ENCODE measurements around the gene SLC5A10. TPM values are rescaled to one million over a fixed set of nuclear protein-coding genes. Genes with fewer than 3 reads are reported as not detected.

Gene SLC5A10
- total RNA-seq, 1 experiment from 2014 or later: not detected

GRCh38 chr17:19006698-19007097 is 54.7 kb downstream of the SLC5A10 start:
- Histone ChIP-seq H3K4me1 (ENCODE audit: control insufficient read depth, insufficient read depth, low read length) (peaks cover 6% of the 10 kb centered on the region), H3K27ac (ENCODE audit: low read length) (no peak overlapping the region), H3K27me3 (ENCODE audit: control insufficient read depth, insufficient read depth, low read length) (no peaks in the 10 kb centered on the region), H3K9me3 (ENCODE audit: control insufficient read depth, insufficient read depth, low read depth, low read length) (no peaks in the 10 kb centered on the region), H3K4me3 (ENCODE audit: low read depth in 2 of 2, low read length in 2 of 2) (no peak overlapping the region), H3K36me3 (ENCODE audit: control insufficient read depth, insufficient read depth, low read length) (no peaks in the 10 kb centered on the region; the same call in 1 of the 2 replicates)
- ATAC-seq (no peak), DNase-seq (ENCODE audit: low read depth, low spot score) (no peak)
- POLR2A ChIA-PET: no interaction called here
- CTCF ChIA-PET: no interaction called here
- in situ Hi-C loops (cut with HindIII; ENCODE audit: low pct_unique_long_range_greater_than_20kb, low sequenced_read_pairs) (no loop called here), intact Hi-C loops (cut with micrococcal nuclease; ENCODE audit: unreplicated experiment) (no loop called here)
- no peak for TF ChIP-seq REST (IDR thresholded peaks at IDR 0.05; ENCODE audit: insufficient read depth in 1 of 2, low read depth in 2 of 2, low read length in 1 of 2)
- TF ChIP-seq, protein P1, sequence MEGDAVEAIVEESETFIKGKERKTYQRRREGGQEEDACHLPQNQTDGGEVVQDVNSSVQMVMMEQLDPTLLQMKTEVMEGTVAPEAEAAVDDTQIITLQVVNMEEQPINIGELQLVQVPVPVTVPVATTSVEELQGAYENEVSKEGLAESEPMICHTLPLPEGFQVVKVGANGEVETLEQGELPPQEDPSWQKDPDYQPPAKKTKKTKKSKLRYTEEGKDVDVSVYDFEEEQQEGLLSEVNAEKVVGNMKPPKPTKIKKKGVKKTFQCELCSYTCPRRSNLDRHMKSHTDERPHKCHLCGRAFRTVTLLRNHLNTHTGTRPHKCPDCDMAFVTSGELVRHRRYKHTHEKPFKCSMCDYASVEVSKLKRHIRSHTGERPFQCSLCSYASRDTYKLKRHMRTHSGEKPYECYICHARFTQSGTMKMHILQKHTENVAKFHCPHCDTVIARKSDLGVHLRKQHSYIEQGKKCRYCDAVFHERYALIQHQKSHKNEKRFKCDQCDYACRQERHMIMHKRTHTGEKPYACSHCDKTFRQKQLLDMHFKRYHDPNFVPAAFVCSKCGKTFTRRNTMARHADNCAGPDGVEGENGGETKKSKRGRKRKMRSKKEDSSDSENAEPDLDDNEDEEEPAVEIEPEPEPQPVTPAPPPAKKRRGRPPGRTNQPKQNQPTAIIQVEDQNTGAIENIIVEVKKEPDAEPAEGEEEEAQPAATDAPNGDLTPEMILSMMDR (IDR thresholded peaks at IDR 0.05): no peak
- no peak for TF ChIP-seq SIN3A (IDR thresholded peaks at IDR 0.05; ENCODE audit: borderline replicate concordance, insufficient read depth, low read depth, low read length)
- no peak for TF ChIP-seq POLR2AphosphoS5 (IDR thresholded peaks at IDR 0.05; ENCODE audit: low read depth, low read length)
- TF ChIP-seq TCF7L2 (IDR thresholded peaks at IDR 0.05; ENCODE audit: low read depth, low read length): no peak
- BruUV-seq (replicated peaks): no TSS peak

DNA sequence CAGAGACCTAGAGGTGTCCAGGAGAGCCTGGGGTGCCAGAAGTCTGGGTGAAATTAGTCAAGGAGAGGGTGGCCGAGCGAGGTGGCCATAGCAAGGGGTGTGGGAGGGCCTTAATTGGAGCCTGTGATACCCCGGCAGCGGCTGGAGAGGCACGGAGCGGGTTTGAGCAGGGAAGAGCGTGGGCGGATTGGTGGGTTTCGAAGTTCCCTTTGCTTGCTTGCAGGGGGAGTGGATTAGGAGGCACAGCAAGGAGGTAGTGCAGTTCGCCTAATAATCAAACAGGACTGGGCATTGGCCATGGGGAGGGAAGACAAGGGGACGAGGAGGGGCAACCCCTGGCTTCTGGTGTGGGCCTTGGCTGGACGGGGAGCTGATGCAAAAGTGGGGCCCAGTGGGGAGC is 58.0 kb downstream of the SLC5A10 start:
- Histone ChIP-seq H3K36me3 (ENCODE audit: control insufficient read depth, insufficient read depth, low read length) (no peaks in the 10 kb centered on the region), H3K27ac (ENCODE audit: low read length) (no peak overlapping the region), H3K4me1 (ENCODE audit: control insufficient read depth, insufficient read depth, low read length) (peaks cover 4% of the 10 kb centered on the region), H3K27me3 (ENCODE audit: control insufficient read depth, insufficient read depth, low read length) (no peaks in the 10 kb centered on the region), H3K4me3 (ENCODE audit: low read depth in 2 of 2, low read length in 2 of 2) (no peak overlapping the region), H3K9me3 (ENCODE audit: control insufficient read depth, insufficient read depth, low read depth, low read length) (no peaks in the 10 kb centered on the region)
- BruUV-seq (replicated peaks): no TSS peak
- POLR2A ChIA-PET: no interaction called here
- CTCF ChIA-PET: no interaction called here
- in situ Hi-C loops (cut with HindIII; ENCODE audit: low pct_unique_long_range_greater_than_20kb, low sequenced_read_pairs) (no loop called here), intact Hi-C loops (cut with micrococcal nuclease; ENCODE audit: unreplicated experiment) (no loop called here)
- ATAC-seq: no peak
- TF ChIP-seq SIN3A (IDR thresholded peaks at IDR 0.05; ENCODE audit: borderline replicate concordance, insufficient read depth, low read depth, low read length) (no peak), TCF7L2 (IDR thresholded peaks at IDR 0.05; ENCODE audit: low read depth, low read length) (no peak), POLR2AphosphoS5 (IDR thresholded peaks at IDR 0.05; ENCODE audit: low read depth, low read length) (no peak), REST (IDR thresholded peaks at IDR 0.05; ENCODE audit: insufficient read depth in 1 of 2, low read depth in 2 of 2, low read length in 1 of 2) (no peak)
- TF ChIP-seq, protein P1 (IDR thresholded peaks at IDR 0.05): no peak
- no peak for DNase-seq (ENCODE audit: low read depth, low spot score)

Measured in Panc1 (cell line).